Keratinocyte (primary cell): Measurements from ENCODE around the gene SDC1. TPM values are rescaled to one million over a fixed set of nuclear protein-coding genes. Genes with fewer than 3 reads are reported as not detected.

ENCODE experiments used
- DNase-seq: peaks from one replicate; pipeline ENCODE4 v3.0.0-alpha.2; 2011; ENCODE audit warnings: low read depth, missing footprints, low spot score
- FAIRE-seq: peaks from 2 replicates; lab custom pipeline; 2011; peaks lifted over from hg19 to GRCh38; lab: Jason Lieb, UNC
- H2AFZ ChIP-seq: 2 replicates; pipeline ENCODE4 v1.6.0; 2012; ENCODE audit warnings: low read length, control low read depth, inconsistent platforms; ENCODE audit not compliant: control insufficient read depth
- H3K27ac ChIP-seq: 2 replicates; pipeline ENCODE4 v1.5.1; 2011; ENCODE audit warnings: low read length; ENCODE audit not compliant: control insufficient read depth, insufficient read depth
- H3K27me3 ChIP-seq: 3 replicates; pipeline ENCODE4 v1.6.0; 2011; ENCODE audit warnings: low read length; ENCODE audit not compliant: control insufficient read depth, insufficient read depth; ENCODE audit errors: extremely low read depth
- H3K36me3 ChIP-seq, 2 experiments: 2 replicates in 1 of 2; 3 replicates in 1 of 2; pipeline ENCODE4 v1.5.1; 2011; ENCODE audit warnings: low read length in 2 of 2, mild to moderate bottlenecking in 1 of 2; ENCODE audit not compliant: control insufficient read depth in 2 of 2, insufficient read depth in 2 of 2; ENCODE audit errors: extremely low read depth in 1 of 2
- H3K4me1 ChIP-seq: 3 replicates; pipeline ENCODE4 v1.5.1; 2011; ENCODE audit warnings: low read length; ENCODE audit not compliant: control insufficient read depth, insufficient read depth; ENCODE audit errors: extremely low read depth
- H3K4me2 ChIP-seq: 3 replicates; pipeline ENCODE4 v1.6.0; 2011; ENCODE audit warnings: low read depth, low read length; ENCODE audit not compliant: control insufficient read depth, insufficient read depth; ENCODE audit errors: extremely low read depth
- H3K4me3 ChIP-seq, 3 experiments: fragments of 200-600 bp in 1 of 3; sonication (generic) in 1 of 3; 2 replicates in 2 of 3; 3 replicates in 1 of 3; pipeline ENCODE4 v1.5.1; 2011 to 2016; ENCODE audit warnings: low read length in 3 of 3, mild to moderate bottlenecking in 3 of 3, control low read depth in 2 of 3, inconsistent platforms in 1 of 3, low read depth in 1 of 3, mixed read lengths in 1 of 3, mixed run types in 1 of 3, moderate library complexity in 1 of 3; ENCODE audit not compliant: control insufficient read depth in 2 of 3, insufficient read depth in 2 of 3; ENCODE audit errors: extremely low read depth in 1 of 3
- H3K79me2 ChIP-seq: 2 replicates; pipeline ENCODE4 v1.6.0; 2012; ENCODE audit warnings: low read length; ENCODE audit not compliant: control insufficient read depth, insufficient read depth
- H3K9ac ChIP-seq: 3 replicates; pipeline ENCODE4 v1.6.0; 2011; ENCODE audit warnings: low read length; ENCODE audit not compliant: control insufficient read depth, insufficient read depth; ENCODE audit errors: extremely low read depth
- H3K9me1 ChIP-seq: 3 replicates; pipeline ENCODE4 v1.6.0; 2011; ENCODE audit warnings: low read length; ENCODE audit not compliant: control insufficient read depth, insufficient read depth; ENCODE audit errors: extremely low read depth
- H3K9me3 ChIP-seq: 2 replicates; pipeline ENCODE4 v1.5.1; 2012; ENCODE audit warnings: low read depth, low read length; ENCODE audit not compliant: control insufficient read depth
- H4K20me1 ChIP-seq: 3 replicates; pipeline ENCODE4 v1.6.0; 2011; ENCODE audit warnings: low read length; ENCODE audit not compliant: control insufficient read depth, insufficient read depth; ENCODE audit errors: extremely low read depth
- EZH2 ChIP-seq: IDR thresholded peaks from one replicate; pipeline ENCODE4 v1.6.1; 2012; ENCODE audit warnings: inconsistent platforms, mild to moderate bottlenecking, low read length, moderate library complexity
- dilution Hi-C: fragments of 300-500 bp; cut with MboI; formaldehyde crosslinking; loops from one replicate; pipeline ENCODE4 v1.7.0; 2020; ENCODE audit warnings: low sequenced_read_pairs; ENCODE audit not compliant: extremely low pct_ligation_motif_present
- polyA plus RNA-seq, 5 experiments: library from polyadenylated mRNA; depleted of rRNA in 3 of 5; stranded (reverse) in 3 of 5; stranded (forward) in 1 of 5; unstranded in 1 of 5; fragments of >200 nt; gene quantifications; 1 replicate in 1 of 5; 2 replicates in 3 of 5; 3 replicates in 1 of 5; pipeline versions ENCODE4 v1.2.1 to v1.2.3, GENCODE V29; 2011 to 2012; ENCODE audit warnings: missing spikeins in 2 of 5, low read depth in 1 of 5, low replicate concordance in 1 of 5
- TF ChIP-seq, protein P1 (sequence below), 3 experiments: IDR thresholded peaks in 1 of 3; conservative IDR thresholded peaks in 1 of 3; optimal IDR thresholded peaks in 1 of 3; 2 replicates in 2 of 3; 3 replicates in 1 of 3; pipeline versions ENCODE3 to v1.5.1; 2011; ENCODE audit warnings: low read length in 3 of 3, mild to moderate bottlenecking in 3 of 3, moderate library complexity in 2 of 3, control low read depth in 1 of 3, inconsistent platforms in 1 of 3; ENCODE audit not compliant: insufficient read depth in 2 of 3; ENCODE audit errors: extremely low read depth in 1 of 3

The SDC1 gene
- polyA plus RNA-seq, 1 donor (not counting 4 experiments of a cell fraction or from before 2014, with no cell fraction given): 696 TPM

DNA sequence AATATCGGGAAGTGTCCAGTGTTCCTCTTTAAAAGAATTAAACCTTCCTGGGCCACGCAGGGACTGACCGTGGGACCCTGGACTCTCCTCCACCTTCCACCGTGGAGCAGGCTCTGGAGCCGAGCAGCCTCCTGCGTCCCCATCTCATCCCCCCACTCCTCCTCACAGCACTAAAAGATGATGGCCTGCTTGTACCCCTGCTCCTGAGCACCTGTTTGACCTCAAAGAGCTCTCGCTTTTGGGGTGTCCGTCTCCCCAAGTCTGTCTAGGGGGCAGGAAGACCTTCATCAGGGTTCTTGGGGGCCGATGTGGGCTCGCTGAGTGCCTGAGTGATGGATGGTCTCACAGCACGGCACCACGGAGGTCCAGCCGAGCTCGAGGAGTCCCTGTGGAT is 1.2 kb upstream of the SDC1 start:
- dilution Hi-C loops: no loop called here
- Histone ChIP-seq H3K4me2 (peak overlapping the region; percentile 58), H3K9me1 (no peaks in the 10 kb centered on the region), H3K27ac (peak overlapping the region; percentile 96), H3K27me3 (no peaks in the 10 kb centered on the region), H2AFZ (no peak overlapping the region), H4K20me1 (no peaks in the 10 kb centered on the region), H3K9me3 (no peaks in the 10 kb centered on the region), H3K4me1 (peaks cover 34% of the 10 kb centered on the region), H3K4me3 (no peak overlapping the region), H3K36me3 (peaks cover 1 to 24% of the 10 kb centered on the region in 2 experiments), H3K9ac (peak overlapping the region; percentile 96), H3K79me2 (peaks cover 44% of the 10 kb centered on the region)
- DNase-seq: no peak
- TF ChIP-seq, protein P1, sequence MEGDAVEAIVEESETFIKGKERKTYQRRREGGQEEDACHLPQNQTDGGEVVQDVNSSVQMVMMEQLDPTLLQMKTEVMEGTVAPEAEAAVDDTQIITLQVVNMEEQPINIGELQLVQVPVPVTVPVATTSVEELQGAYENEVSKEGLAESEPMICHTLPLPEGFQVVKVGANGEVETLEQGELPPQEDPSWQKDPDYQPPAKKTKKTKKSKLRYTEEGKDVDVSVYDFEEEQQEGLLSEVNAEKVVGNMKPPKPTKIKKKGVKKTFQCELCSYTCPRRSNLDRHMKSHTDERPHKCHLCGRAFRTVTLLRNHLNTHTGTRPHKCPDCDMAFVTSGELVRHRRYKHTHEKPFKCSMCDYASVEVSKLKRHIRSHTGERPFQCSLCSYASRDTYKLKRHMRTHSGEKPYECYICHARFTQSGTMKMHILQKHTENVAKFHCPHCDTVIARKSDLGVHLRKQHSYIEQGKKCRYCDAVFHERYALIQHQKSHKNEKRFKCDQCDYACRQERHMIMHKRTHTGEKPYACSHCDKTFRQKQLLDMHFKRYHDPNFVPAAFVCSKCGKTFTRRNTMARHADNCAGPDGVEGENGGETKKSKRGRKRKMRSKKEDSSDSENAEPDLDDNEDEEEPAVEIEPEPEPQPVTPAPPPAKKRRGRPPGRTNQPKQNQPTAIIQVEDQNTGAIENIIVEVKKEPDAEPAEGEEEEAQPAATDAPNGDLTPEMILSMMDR (optimal IDR thresholded peaks at IDR 0.05 in 1 of 3, IDR thresholded peaks at IDR 0.05 in 1 of 3, conservative IDR thresholded peaks at IDR 0.05 in 1 of 3; ENCODE audit: extremely low read depth in 1 of 3, insufficient read depth in 2 of 3, low read length in 3 of 3): no peak
- TF ChIP-seq EZH2: no peak
- no peak for FAIRE-seq

DNA sequence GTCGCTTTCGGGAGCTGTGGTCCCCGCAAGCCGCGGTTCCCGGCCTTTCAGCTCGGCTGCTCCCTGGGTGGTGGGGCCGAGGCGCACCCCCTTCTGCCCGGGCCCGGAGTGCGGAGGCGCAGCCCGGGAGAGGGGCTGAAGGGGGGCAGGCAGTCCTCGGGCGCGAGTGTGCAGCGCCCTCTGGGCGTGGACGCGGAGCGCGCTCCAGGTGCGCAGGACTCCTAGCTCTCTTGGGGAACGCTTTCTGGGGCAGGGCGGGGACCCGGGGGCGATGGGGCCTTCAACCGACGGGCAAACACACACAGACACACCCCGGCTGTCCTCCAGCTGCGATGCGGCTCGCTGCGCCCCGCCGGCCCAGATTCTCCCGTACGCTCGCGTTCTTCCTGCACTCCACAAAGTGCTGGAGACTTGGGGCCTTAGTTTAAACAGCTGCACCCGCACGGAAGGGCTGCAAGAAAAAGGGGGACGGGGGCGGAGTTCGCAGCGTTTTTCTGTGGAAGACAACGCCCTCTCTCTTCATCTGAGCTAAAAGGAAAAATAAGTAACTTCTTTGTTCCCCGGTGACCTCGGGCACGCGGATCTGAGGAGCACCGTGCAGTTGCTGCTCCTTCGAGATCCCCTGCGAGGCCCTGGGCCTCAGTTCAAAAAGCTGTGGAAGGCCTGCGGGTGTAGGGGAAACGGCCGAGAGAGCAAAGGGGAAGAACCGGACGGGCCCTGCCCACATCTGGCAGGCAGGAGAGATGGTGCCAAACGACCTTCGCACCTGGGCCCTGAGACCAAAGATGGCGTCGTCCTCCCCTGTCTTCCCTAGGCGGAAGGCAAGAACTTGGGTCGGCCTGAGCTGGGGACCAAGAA is 593 bp upstream of the SDC1 start:
- Histone ChIP-seq H3K79me2 (peaks cover 50% of the 10 kb centered on the region), H3K9me1 (no peaks in the 10 kb centered on the region), H3K4me3 (peak overlapping the region; percentile 60 to 82 (median 65)), H3K4me2 (peak overlapping the region; percentile 58), H3K4me1 (peaks cover 34% of the 10 kb centered on the region), H3K36me3 (peaks cover 4 to 30% of the 10 kb centered on the region in 2 experiments), H3K9ac (peak overlapping the region; percentile 96), H2AFZ (no peak overlapping the region), H3K27me3 (no peaks in the 10 kb centered on the region), H3K27ac (peak overlapping the region; percentile 96), H4K20me1 (peaks cover 5% of the 10 kb centered on the region), H3K9me3 (no peaks in the 10 kb centered on the region)
- DNase-seq (no peak), FAIRE-seq (no peak)
- dilution Hi-C loops: no loop called here
- TF ChIP-seq, protein P1 (optimal IDR thresholded peaks at IDR 0.05 in 1 of 3, IDR thresholded peaks at IDR 0.05 in 1 of 3, conservative IDR thresholded peaks at IDR 0.05 in 1 of 3; ENCODE audit: extremely low read depth in 1 of 3, insufficient read depth in 2 of 3, low read length in 3 of 3): peak in 1 of 3 experiments; percentile 77
- TF ChIP-seq EZH2: no peak
